22Rv1 (cell line): Measurements from ENCODE around the gene ECE1.
"Not testable (repeated sequence)": the region's sequence is repeated elsewhere in the genome, so short reads cannot be mapped to it uniquely, and the experiment has no call there.

ENCODE experiments used
- H3K27ac ChIP-seq: fragments of 450-650 bp; 2 replicates; pipeline ENCODE4 v1.5.1; 2017
- CTCF ChIP-seq: fragments of 450-650 bp; IDR thresholded peaks from 2 replicates; pipeline ENCODE4 v1.5.1; 2017; ENCODE audit warnings: mild to moderate bottlenecking
- ZFX ChIP-seq: fragments of 450-650 bp; IDR thresholded peaks from 2 replicates; pipeline ENCODE4 v1.6.1; 2017; ENCODE audit warnings: antibody characterized with exemption, borderline replicate concordance

The ECE1 gene

GRCh38 chr1:21289127-21289526, 1.1 kb downstream of the ECE1 start:
- H3K27ac ChIP-seq: no peak overlapping the region
- no peak for TF ChIP-seq ZFX
- TF ChIP-seq CTCF: no peak

GRCh38 chr1:21287905-21288514, 2.3 kb downstream of the ECE1 start:
- no peak overlapping the region for H3K27ac ChIP-seq
- TF ChIP-seq CTCF (no peak), ZFX (no peak)

GRCh38 chr1:21285386-21285785, 4.9 kb downstream of the ECE1 start:
- H3K27ac ChIP-seq: not testable (repeated sequence)

- TF ChIP-seq CTCF: no peak
- no peak for TF ChIP-seq ZFX
- no peak overlapping the region for H3K27ac ChIP-seq
Measured at GRCh38 chr1:21285055-21285372, 5.2 kb downstream of the ECE1 start.

GRCh38 chr1:21284206-21285054, 5.8 kb downstream of the ECE1 start:
- no peak overlapping the region for H3K27ac ChIP-seq
- TF ChIP-seq ZFX (no peak), CTCF (no peak)

GRCh38 chr1:21283524-21283923, 6.7 kb downstream of the ECE1 start:
- no peak overlapping the region for H3K27ac ChIP-seq
- TF ChIP-seq CTCF: no peak
- no peak for TF ChIP-seq ZFX

- not testable (repeated sequence) for H3K27ac ChIP-seq
Measured at GRCh38 chr1:21282020-21282419, 8.2 kb downstream of the ECE1 start.

- TF ChIP-seq ZFX: no peak
- TF ChIP-seq CTCF: no peak
- H3K27ac ChIP-seq: no peak overlapping the region
Measured at GRCh38 chr1:21280482-21280881, 9.8 kb downstream of the ECE1 start.
